ENCODE data around the gene CBX4.

CBX4 gene

DNA sequence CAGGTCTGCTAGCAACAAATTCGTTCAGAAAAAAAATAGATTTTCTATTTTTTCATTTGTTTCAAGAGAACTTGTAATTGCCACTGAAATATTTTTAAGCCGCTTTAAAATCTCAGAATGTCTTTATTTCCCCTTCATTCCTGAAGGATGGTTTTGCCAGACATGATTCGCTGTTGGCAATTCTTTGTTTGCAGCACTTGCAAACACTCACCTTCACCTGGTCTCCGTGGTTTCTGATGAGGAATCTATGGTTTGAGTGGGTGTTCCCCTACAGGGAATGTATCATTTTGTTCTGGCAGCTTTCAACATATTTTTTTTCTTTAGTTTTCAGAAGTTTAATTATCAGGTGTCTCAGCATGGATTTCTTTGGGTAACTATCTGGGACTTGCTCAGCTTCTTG lies 36.3 kb upstream of the CBX4 start:
- TF ChIP-seq, protein P1, sequence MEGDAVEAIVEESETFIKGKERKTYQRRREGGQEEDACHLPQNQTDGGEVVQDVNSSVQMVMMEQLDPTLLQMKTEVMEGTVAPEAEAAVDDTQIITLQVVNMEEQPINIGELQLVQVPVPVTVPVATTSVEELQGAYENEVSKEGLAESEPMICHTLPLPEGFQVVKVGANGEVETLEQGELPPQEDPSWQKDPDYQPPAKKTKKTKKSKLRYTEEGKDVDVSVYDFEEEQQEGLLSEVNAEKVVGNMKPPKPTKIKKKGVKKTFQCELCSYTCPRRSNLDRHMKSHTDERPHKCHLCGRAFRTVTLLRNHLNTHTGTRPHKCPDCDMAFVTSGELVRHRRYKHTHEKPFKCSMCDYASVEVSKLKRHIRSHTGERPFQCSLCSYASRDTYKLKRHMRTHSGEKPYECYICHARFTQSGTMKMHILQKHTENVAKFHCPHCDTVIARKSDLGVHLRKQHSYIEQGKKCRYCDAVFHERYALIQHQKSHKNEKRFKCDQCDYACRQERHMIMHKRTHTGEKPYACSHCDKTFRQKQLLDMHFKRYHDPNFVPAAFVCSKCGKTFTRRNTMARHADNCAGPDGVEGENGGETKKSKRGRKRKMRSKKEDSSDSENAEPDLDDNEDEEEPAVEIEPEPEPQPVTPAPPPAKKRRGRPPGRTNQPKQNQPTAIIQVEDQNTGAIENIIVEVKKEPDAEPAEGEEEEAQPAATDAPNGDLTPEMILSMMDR (conservative IDR thresholded peaks at IDR 0.05), result no peak
- TF ChIP-seq ZFX (IDR thresholded peaks at IDR 0.05), result no peak
- no peak overlapping the region for H3K27ac ChIP-seq

DNA sequence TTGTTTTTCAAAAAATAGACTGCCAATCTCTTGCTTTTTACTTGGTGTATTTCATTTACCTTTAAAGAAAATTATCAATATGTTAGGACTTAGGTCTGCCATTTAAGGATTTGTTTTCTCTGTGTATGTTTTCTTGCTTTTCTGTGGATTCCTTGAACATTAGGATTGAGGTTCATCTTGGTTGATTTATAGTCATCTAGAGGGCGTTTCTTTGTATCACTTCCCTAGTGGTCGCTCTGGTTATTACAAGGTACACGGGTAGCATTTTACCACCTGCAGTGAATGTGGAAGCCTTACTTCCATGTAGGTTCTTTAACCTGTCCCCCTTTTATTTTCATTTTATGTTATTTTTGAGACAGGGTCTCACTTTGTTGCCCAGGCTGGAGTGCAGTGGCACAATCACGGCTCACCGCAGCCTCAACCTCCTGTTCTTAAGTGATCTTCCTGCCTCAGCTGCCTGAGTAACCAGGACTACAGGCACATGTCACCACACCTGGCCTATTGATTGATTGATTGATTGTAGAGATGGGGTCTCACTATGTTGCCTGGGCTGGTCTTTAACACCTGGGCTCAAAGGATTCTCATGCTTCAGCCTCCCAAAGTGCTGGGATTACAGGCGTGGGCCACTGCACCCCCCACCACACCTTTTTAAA lies 35.2 kb upstream of the CBX4 start:
- H3K27ac ChIP-seq, result no peak overlapping the region
- TF ChIP-seq, protein P1 (conservative IDR thresholded peaks at IDR 0.05), result peak; percentile 80
- no peak for TF ChIP-seq ZFX (IDR thresholded peaks at IDR 0.05)

DNA sequence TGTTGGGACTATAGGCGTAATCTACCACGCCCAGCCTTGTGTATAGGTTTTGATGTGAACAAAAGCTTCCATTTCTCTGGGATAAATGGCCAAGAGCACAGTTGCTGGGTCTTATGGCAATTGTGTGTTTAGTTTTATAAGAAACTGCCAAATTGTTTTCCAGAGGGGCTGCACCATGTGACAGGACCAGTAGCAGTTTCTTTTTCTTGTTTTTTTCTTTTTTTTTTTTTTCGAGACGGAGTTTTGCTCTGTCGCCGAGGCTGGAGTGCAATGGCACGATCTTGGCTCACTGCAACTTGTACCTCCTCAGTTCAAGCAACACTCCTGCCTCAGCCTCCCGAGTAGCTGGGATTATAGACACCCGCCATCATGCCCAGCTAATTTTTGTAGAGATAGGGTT lies 34.3 kb upstream of the CBX4 start:
- TF ChIP-seq, protein P1 (conservative IDR thresholded peaks at IDR 0.05), result no peak

DNA sequence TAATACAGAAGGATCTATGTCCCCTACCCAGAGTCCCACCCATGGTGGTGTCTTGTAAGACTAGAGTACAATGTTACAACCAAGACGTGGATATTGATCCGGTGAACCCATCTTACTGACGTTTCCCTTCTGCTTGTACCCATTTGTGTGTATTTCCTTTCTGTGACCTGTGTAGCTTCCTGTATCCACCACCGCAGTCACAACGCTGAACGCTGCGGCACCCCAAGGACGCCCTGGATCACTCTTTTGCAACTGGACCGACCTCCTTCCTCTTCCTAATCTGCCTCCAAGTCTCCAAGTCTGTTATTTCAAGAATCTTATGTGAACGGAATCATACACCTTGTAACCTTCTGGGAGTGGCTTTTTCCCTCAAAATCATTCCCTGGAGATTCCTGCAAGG lies 33.5 kb upstream of the CBX4 start:
- TF ChIP-seq, protein P1 (conservative IDR thresholded peaks at IDR 0.05), result no peak
- TF ChIP-seq ZFX (IDR thresholded peaks at IDR 0.05), result no peak
- no peak overlapping the region for H3K27ac ChIP-seq

More for the DNA sequence above, 34.3 kb upstream of the CBX4 start:
- H3K27ac ChIP-seq, result no peak overlapping the region

DNA sequence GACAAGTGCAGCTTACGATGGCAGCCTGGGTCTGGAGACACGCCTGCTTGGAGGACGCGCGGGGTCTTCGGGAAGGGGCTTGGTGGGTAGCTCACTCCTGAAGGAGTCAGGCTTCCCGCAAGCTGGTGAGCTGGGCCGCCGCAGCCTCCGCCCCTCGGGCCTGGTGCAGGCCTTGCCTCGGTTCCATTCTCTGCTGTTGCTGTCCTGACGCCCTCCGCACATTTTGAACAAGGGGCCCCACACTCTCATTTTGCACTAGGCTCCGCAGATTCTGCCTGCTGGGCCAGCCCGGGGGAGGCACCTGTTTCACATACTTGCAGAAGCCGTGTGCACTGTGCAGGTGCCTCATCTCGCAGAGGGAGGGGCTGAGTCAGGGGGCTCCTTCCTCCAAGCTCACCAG lies 31.9 kb upstream of the CBX4 start:
- no peak overlapping the region for H3K27ac ChIP-seq
- TF ChIP-seq ZFX (IDR thresholded peaks at IDR 0.05), result no peak
- TF ChIP-seq, protein P1 (conservative IDR thresholded peaks at IDR 0.05), result no peak

DNA sequence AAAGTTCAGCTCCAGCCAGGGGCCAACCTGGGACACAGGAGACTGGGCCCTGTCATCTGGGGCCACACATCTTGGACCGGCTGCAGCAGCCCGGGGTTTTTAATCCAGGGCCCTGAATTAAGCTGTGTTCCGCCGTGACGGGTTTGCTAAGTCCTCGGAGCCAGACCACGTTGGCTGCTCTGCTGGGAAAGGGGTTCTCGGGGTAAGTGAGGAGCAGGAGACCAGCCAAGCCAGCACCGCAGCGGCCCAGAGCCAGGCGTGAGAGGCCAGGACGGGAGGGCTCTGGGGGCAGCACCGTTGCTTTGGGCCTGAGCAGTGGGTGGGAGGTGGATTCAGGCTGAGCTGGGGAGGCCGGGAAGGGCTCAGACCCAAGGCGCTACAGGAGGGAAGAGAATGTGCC lies 31.3 kb upstream of the CBX4 start:
- TF ChIP-seq ZFX (IDR thresholded peaks at IDR 0.05), result no peak
- TF ChIP-seq, protein P1 (conservative IDR thresholded peaks at IDR 0.05), result no peak
- H3K27ac ChIP-seq, result no peak overlapping the region

DNA sequence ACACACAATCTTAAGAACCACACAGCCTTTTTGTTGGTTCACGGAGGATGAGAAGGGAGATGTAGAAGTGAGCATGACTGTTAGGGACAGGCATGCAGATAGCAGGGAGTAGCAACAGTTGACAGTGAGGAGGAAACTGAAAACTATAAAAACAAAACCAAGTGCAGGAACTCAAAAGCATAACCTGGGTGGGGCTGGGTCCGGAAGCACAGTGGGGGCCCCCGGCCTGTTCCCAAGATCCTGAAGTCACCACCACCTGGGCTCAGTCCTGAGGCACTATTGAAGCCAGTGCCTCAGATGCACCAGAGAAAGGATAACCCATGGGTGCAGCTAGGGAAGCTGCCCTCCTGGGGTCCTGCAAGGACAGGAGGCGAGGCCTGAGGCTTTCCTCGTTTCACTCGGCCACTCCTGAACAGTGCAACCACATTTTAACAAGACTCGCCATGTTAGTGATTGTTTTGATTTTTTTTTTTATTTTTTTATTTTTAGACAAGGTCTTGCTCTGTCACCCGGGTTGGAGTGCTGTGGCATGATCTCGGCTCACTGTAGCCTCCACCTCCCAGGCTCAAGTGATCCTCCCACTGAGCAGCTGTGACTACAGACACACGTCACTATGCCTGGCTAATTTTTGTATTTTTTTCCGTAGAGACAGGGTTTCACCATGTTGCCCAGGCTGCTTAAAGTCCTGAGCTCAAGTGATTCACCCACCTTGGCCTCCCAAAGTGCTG lies 27.7 kb upstream of the CBX4 start:
- TF ChIP-seq, protein P1 (conservative IDR thresholded peaks at IDR 0.05), result no peak
- TF ChIP-seq ZFX (IDR thresholded peaks at IDR 0.05), result no peak
- H3K27ac ChIP-seq, result no peak overlapping the region

Data from C4-2B (cell line).